Stimulated activated CD4-positive, alpha-beta T cell treated with anti-CD3 and anti-CD28 coated beads, TNF-alpha, amount 100 ng/mL, for 24 hours (primary cell): ENCODE data around the gene PTPN5.

Experiments
- DNase-seq, 3 experiments: peaks; one replicate each; pipeline ENCODE4 v3.0.0-alpha.2; 2020; ENCODE audit warnings: low read depth in 3 of 3

Gene PTPN5

DNA sequence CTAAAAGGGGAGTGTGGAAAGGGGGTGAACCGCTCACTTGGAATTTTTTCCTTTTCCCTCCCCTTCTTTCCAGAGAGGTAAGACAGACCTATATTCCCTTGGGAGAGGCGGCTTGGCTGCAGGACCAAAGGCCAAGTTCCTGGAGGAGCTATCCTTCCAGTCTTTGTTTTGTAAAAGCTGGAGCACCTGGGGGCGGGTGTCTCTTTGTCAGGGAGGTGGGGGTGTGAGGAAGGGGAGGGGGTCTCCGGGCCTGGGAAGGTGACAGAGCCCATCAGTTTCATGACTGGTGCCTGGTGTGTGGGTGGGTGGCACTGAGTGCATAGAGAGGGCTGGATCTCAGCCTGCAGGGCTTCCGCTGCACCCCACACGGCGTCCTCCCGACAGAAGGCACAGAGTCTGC, 18.5 kb downstream of the PTPN5 start:
- no peak for DNase-seq

DNA sequence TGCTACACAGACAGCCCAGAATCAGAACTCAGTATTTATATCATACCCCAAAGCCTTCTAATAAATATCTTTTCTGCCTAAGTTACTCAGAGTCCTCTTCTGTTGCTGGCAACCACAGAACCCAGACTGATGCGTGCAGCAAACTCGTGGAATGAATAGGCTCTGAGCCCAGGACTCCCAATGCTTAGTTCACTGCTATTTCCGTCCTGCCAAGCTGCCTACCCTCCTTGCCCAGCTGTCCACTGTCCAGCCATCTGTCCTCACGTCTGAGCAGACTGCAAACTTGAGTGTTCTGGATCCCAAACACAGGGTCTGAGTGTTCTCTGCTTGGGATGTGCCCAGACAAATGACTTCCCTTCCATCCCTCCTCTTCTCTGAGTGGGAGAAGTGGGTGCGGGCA, 19.4 kb downstream of the PTPN5 start:
- DNase-seq, result no peak

DNA sequence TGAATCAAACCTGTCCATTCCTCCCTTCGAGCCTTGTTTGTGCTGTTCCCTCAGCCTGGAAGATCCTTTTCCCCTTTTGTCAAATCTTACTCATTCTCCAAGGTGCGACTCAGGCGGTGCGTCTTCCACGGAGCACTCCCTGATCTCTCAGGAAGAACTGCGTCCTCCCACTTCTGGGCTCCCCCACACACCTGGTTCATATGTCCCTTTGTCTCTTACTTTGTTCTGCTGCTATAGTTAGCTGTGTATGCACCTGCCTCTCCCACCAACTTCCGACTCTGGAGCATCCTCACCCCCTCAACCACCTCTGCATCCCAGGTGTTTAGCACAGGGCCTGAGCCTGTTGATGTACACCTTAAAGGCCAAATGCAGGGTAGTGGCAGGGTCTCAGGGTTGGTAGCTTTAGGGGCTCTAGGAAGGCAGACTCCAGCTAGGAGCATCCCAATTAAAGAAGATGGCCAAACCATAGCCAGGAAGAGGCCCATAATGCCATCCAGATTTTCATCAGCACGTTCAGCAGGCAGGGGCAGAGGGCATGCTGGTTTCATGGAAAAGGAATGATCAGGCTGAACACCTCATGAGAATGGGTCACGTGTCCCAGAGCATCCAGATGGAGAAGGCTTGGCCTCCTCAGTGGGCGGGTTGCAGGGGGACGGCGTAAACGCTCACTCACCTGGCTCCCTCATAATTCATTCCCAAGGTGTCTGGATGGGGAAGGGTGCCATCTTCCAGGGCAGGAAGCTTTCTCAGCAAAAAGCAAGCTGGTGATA, 20.1 kb downstream of the PTPN5 start:
- DNase-seq, result no peak

DNA sequence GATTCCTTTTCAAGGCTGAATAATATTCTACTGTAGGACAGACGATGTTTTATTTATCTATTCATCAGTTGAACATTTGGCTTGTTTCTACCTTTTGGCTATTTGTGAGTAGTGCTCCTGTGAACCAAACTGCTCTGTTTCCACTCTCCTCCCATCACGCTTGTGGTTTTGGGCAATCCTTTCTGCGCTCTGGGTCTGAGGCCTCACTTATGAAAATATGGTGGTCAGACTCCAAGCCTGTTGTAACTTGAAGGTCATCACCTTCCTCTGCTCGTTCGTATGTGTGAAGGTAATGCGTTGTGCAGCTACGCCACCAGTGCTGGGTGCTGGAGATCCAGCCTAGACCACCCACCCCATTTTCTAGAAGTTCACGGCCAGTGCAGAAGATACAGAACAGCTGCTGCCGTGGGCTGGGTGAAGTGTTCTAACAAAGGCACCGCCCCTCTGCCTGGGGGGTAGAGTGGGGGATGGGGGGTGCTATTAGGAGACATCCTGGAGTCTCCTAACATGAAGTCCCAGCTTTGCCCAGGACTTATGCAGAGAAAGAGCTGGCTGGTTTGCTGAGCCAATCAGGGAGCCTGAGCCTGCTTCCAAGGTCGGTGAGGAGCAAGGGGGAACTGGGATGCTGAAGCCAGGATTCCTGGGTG, 21.0 kb downstream of the PTPN5 start:
- DNase-seq, result no peak

DNA sequence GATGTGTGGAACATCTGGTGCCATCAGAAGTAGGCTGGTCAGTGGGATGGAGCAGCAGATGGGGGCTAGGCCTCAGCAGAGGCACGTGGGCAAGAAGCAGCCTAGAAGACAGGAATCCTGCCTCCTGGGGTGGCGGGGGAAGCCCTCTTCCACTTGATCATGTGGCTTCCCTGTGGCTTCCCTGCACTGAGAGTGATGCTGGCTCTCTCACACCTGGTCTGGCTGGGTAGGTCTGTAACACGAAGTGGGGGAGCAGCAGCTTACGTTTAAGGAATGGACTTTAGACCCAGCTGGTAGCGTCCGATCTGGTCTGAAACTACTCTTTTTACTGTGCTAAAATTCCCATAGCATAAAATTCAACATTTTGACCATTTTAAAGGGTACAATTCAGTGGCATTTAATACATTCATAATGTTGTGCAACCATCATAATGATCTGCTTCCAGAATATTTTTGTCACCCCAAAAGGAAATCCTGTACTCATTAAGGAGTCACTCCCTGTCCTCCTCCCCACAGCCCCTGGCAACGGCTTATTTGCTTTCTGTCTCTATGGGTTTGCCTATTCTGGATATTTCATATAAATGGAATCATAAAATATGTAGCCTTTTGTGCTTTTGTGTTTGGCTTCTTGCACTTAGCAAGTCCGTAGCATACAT, 21.7 kb downstream of the PTPN5 start:
- no peak for DNase-seq

DNA sequence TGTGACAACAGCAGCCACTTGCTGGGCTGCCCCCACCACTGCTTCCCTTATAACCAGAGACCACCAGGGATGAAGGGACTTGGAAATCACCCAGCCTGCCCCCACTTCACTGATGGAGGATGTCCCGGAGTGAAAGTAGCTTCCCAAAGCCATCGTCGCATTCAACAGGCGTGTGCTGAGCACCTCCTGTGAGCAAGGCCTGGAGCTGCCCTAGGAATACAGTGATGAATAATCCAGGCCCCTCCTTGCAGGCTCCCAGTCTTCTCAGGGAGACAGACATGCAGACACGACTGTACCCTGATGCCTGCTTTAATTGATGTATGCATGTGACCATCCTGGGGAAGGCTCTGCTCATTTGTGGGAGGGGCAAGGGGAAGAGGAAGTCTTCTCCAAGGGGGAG, 22.6 kb downstream of the PTPN5 start:
- no peak for DNase-seq

- no peak for DNase-seq
Measured at GRCh38 chr11:18768472-18768901, 23.1 kb downstream of the PTPN5 start.

DNA sequence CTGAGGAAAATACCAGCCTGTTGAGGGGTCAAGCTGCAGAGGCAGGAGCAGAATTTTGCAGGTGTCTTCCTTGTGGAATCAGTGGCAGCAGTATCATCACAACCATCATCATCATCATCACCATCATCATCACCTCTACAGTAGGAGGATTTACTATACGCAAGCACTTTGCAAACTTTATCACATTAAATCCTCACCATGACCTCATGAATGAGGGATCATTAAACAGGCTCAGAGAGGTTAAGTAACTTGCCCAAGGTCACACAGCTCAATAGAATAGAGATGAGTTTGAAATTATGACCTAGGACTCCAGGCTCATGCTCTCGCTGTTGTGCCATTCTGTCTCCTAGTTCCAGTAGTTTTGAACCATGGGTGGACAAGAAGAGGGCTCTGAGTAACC, 25.6 kb downstream of the PTPN5 start:
- DNase-seq, result no peak

DNA sequence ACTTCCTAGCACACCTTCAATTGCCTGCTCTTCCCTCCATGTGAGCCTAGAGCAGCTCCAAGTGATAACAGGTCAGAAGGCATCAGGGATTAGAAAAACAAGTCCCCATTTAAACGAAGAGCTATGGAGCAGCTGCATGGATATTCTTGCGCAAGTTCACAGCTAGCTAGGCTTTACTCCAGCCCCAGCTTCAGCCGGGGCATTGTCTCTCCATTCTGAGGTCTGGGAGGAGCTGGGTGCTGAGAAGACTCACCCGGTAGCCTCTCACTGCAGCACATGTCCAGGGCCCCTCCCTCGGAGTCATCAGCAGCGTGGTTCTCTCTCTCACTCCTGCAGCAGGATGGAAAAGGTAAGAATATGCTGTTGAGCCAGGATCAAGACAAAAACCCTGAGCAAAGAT, 26.0 kb downstream of the PTPN5 start:
- DNase-seq, result no peak

DNA sequence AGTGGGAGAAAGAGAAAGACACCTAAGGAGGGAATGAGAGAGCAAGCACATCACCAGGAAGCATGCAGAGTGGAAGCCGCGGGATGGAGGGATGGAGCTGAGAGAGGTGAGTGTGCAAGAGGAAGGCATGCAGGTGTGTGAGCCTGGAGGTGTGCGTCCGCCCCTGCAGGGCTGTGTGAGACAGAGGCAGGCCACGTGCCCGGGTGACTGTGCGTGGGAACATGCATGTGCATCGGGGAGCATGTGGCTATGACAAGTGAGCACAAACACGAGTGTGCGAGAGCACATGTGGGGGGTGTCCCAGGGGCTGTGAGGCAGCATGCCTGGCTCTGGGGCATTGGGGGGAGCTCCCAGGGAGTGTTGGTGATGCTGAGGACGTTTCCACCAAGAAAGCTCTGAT, 29.9 kb downstream of the PTPN5 start:
- no peak for DNase-seq

DNA sequence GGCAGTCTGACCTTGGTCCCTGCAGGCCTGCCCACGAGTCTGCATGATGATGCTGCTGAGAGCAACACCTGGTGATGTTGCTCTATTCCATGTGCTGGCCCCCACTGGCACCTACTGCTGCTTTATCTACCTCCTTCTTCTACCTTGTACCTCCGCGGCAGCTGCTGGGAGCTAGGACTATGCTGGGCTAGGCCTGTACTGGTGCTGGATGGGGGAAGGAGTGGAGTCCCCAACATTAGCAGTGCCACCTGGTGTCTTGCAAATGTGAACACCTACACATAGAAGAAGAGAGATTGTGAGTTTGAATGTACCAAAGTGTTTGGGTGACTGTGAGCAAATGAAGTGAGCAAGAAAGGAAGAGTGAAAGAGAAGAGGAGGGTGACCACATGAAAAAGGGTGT, 30.5 kb downstream of the PTPN5 start:
- DNase-seq, result no peak

DNA sequence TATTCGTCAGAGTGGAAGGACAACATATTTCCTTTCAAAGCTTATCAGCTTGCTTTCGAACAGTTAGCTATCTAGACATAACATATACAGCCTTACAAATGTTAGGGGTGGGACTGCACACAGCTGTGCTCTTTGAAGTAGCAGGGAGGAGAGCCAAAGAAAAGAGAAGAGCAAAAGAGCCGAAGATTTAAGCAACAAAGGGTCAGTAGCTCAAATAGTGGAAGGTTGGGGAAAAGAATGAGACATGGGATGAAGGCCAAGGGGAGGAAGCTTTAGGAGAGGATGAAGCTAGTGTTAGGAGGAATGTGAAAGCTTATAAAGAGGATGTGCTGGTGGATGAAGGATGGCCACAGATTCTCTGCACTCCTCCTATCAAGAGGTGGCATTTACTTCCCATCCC, 33.8 kb downstream of the PTPN5 start:
- no peak for DNase-seq

DNA sequence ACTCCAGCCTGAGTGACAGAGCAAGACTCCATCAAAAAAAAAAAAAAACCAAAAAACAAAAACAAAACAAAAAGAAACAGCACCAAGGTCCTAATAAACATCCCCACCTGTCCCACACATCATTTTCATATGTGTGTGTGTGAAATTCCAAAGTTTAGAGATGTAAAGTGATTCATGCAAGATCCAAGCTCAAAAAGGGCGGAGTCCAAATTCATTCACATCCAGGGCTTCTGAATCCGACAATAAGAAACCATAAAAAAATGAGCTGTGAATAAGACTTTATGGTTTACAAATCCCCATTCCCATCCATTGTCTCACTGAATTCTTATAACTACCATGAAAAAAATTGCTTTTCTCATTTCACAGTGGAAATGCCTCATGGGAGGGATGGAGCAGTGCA, 34.7 kb downstream of the PTPN5 start:
- no peak for DNase-seq

- DNase-seq, result no peak
Measured at GRCh38 chr11:18754308-18754707, 37.3 kb downstream of the PTPN5 start.

- DNase-seq, result no peak
Measured at GRCh38 chr11:18752502-18752901, 39.1 kb downstream of the PTPN5 start.

GRCh38 chr11:18750944-18751343, 40.7 kb downstream of the PTPN5 start:
- no peak for DNase-seq

- no peak for DNase-seq
Measured at GRCh38 chr11:18749681-18750319, 41.8 kb downstream of the PTPN5 start.

DNA sequence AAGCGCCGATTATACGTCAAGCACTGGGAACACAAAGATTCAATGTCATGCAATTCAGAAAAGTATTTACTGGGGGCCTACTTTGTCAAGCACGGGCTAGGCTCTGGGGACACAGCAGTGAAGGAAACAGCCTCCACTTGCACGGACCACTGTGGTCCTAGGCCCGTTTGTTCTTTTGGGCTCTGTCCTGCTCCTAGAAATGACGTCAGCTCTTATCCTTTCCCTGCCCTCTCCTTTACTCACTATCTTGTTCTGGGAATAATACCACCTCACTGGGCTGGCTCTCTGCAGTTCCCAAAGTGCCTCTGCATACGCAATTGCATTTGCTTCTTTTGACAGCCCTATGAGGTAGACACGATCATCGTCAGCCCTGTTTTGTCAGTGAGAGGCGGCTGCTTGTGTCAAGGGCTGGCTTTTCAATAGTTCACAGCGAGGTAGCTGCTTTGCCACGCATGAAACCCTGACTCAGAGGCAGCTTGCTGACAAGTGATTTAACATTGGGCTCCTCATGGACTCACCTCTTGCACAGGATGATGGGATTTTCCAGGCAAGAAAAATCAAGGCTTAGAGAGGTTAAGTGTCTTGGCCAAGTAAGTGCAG, 42.7 kb downstream of the PTPN5 start:
- DNase-seq, result no peak

DNA sequence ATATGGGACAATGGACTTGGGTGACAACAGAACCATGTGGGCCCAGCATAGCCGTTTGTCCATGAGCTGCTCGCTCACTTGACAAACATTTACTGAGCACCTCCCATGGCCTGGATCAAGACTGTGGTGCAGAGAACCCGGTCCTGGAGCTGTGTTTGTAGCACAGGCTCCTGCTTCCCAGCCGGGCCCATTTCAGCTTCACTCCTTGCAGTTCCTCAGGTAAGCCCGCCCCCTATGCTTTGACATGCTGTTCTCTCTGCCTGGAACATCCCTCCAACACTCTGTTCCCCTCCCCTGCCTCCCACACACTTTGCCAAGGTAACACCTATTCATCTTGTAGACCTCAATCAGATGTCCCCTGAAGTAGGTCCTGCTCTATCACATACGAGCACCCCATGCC, 46.3 kb downstream of the PTPN5 start:
- no peak for DNase-seq

DNA sequence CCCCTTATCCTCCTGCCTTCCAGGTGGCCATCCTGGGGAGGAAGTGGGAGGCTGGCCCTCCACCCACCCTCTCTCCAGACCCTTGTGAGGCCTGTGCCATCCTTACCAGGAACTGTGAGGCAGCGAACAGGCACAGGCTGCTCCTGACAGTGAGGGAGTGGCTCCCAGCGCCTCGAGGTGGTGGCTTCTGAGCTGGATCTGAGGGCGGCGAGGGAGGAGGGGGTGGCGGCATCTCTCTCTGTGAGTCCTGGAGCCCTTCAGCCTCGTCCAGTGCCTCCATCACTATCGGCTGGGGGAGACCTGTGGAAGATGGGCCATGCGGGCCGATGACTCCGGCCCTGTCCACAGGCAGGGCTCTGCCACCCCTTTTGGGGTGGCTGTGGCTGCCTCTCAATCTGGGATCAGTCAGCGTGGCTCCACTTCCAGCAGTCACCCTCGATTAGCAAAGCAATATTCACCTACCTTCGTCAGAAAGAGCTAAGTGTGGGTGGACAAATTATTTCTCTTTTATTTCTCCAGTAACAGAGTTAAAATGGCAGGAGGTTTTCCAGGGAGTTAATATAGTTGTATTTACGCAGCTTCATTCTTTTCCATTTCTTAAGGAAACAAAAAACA, 47.6 kb downstream of the PTPN5 start:
- DNase-seq, result no peak

GRCh38 chr11:18743365-18743764, 48.2 kb downstream of the PTPN5 start:
- DNase-seq, result no peak

DNA sequence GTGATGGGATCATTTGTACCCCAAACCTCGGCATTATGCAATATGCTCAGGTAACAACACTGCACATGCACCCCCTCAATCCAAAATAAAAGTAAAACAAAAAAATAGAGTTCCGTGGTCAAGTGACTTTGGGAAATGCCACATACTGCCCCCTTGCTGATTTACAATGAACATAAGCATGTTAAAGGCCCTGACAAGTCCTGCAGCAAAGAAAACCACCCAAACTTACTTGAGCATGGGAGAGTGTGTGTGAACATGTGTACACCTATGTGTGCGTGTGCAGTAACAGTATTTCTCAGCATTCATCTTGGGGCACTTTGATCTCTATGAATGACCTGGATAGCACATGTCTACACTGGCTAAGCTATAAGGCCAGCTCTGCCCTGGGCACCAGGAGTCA, 49.8 kb downstream of the PTPN5 start:
- no peak for DNase-seq
